G401.6 (cell line): Measurements from ENCODE around the gene FAM78A.
"Not testable (repeated sequence)": the region's sequence is repeated elsewhere in the genome, so short reads cannot be mapped to it uniquely, and the experiment has no call there.

Experiments
- FAIRE-seq: peaks from 2 replicates; lab custom pipeline; 2012; peaks lifted over from hg19 to GRCh38; lab: Jason Lieb, UNC

FAM78A gene

DNA sequence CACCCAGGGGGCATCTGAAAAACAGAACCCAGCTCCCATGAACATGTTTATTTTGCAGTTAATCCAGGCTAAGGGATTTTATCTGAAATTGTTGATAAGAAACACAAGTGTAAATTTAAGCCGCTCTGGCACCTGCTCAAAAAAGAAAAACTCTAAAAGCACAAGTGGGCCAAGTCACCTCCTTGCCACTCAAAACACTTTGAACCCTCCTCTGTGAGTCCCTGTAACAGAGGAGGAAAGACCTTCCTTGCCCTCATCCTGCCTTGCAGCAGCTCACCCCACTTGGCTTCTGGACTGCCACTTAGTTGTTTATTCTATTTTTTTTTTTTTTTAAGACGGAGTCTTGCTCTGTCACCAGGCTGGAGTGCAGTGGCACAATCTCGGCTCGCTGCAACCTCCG, 39.5 kb downstream of the FAM78A start:
- no peak for FAIRE-seq

GRCh38 chr9:131236161-131236560, 40.1 kb downstream of the FAM78A start:
- FAIRE-seq, result no peak

DNA sequence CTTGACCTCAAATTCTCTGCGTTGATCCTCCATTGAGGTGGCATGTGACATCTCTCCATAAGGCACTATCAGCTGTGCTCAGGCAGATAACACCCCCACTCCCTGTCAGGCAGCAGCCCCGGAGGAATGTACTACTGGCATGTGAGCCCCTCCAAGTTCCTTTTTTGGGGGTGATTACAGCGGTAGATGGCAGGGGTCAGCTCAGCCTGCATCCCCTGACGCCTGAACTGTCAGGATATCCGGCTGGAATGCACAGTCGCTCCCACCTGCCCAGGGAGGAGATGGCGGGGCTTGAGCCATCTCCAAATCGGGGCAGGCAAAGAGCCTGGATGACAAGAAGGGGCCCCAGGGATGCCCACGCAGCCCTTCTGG, 40.8 kb downstream of the FAM78A start:
- FAIRE-seq, result no peak

DNA sequence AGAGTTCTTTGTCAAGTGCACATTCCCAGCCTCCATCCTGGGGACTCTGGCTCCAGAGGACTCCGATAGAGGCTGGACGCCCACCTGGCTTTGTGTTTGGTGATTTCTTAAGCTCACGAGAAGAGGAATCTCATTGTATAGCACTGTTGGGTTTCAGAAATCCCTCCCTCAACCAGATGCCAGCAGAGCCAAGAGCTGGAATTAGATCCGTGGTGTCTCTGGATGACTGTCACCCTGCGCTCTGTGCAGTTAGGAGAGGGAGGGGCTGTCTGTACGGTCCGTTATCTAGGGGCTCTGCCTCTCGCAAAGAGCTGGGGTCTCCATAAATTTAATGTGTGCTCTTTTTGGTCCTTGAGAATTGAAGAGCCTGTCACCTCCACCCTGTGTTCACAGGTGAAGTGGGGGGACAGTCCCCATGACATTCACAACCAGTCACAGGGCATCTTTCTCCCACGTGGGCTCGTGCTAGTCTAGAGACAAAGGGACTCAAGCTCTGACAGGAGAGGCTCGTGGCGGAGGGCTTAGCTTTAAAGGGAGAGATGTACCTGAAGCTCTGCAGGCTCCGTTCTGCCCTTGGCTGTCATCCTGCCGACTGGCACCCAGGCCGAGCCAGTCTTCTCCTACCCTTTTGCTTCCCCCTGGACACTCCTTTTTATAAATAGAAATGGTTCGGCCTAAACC, 41.4 kb downstream of the FAM78A start:
- no peak for FAIRE-seq

DNA sequence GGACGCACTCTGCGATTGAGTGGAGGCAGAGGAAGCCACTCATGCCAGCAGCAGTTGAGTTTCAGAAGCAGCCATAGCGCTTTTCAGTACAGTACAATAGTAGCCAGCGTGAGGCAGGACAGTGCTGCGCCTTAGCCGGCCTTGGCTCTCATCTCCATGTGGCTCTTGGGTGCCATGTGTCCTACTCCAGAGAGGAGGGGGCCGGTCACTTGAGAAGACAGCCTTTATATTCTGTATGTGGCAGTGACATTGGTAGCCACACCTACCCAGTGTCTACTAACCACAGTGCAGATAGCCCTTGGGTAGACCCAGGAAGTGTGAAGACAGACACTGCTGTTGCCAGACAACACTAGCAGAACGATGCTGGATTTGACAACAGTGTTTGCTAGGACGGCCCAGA, 42.3 kb downstream of the FAM78A start:
- FAIRE-seq, result no peak

DNA sequence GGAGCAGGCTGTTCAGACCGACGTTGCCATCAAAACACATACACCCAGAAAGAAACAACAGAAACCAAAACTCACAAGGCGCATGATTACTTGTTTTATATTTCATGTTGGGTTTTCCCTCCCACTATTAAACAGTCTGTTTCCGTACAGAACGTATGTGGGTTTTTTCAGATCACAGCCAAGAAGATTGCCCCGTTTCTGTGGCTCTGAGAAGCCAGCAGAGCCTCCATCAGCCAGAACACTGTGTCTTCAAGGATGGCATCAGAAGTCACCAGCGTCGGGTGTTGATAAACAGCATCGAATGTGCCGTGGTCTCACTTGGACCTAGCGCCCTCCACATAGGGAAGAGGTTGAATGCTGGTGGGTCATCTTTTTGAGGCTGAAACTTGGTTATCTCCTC, 42.8 kb downstream of the FAM78A start:
- no peak for FAIRE-seq

DNA sequence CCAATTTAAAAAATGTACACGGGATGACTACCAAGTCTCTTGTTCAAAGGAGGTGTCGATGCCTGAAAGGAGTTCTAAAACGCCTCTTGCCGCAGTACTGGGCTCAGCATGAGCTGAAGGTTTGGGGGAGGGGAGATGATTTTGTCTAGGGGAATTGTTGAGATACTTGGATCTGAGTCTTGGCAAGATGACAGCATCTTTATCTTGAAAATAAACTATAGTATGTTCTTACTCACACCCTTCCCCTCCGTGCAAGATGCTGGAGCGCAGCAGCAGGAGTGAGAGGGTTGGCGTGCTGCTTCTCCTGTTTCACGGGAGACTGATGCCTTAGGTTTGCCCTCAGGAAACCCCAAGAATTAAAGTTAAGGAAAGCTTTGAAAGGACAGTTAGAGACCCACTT, 47.3 kb downstream of the FAM78A start:
- FAIRE-seq, result no peak

GRCh38 chr9:131227959-131228460, 48.3 kb downstream of the FAM78A start:
- FAIRE-seq, result no peak

GRCh38 chr9:131227112-131227958, 49.0 kb downstream of the FAM78A start:
- FAIRE-seq, result no peak

DNA sequence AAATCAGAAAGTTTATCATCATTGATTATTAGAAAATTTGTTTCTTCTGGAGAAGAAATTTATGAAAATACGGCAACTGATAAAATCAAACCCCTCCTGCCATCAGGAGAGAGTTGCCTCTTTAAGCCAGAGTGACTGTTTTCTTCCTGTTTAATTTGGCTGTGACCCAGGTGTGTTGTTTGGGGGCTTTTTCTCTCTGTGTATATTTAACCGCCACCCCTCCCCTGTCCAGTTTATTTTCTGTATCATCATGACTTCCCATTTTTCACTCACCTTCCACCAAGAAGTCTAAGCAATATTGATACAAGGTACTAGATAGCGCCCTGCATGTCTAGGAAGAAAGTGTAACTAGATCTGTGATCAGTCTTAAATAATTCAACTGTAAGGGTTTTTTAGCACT, 50.1 kb downstream of the FAM78A start:
- FAIRE-seq, result no peak

GRCh38 chr9:131222460-131222859, 53.9 kb downstream of the FAM78A start:
- FAIRE-seq, result no peak

GRCh38 chr9:131220485-131220884, 55.8 kb downstream of the FAM78A start:
- FAIRE-seq, result no peak

GRCh38 chr9:131218370-131218769, 57.9 kb downstream of the FAM78A start:
- no peak for FAIRE-seq

GRCh38 chr9:131217331-131218031, 58.8 kb downstream of the FAM78A start:
- no peak for FAIRE-seq

DNA sequence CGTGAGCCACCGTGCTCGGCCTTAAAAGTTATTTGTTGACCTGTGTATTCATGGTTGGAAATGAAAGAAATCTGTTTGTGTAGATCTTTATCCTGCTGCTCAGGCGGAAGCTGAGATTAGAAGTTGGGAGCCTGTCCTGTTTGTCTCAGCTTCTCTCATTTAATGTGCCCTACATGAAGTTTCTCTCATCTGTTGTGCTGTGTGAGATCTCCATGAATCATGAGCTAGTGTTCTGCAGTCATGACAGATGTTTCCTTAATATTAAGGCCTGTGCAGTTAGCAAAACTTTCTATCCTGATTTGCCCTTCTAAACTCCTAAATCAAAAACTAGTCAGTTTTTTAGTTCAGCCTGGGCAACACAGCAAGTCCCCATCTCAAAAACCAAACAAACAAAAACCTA, 59.5 kb downstream of the FAM78A start:
- FAIRE-seq, result no peak

GRCh38 chr9:131214876-131215275, 61.4 kb downstream of the FAM78A start:
- no peak for FAIRE-seq

DNA sequence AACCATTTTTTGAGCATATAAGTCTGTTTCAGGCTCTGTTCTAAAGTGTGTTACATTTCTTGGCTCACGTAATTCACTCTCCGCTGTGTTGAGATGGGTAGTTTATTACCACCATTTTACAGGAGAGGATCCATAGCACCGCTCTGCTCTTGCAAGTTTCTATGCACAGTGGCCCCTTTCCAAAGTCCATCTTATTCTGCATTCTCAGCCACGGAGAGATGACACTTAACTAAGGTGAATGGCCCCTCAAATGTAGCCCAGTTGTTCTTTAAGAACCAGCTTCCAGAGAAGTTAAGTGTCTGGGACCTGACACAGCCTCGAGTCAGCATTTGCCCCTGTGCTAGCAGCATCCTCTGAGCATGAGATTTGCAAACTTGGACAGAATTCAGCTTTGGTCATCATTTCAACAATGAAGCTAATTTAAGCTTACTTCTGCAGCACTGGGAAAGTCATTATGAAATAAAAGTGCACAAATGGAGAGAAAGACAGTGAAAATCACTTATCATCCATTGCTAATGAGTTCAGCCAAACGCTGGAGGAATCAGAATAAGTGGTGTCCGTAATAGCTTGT, 61.9 kb downstream of the FAM78A start:
- no peak for FAIRE-seq

DNA sequence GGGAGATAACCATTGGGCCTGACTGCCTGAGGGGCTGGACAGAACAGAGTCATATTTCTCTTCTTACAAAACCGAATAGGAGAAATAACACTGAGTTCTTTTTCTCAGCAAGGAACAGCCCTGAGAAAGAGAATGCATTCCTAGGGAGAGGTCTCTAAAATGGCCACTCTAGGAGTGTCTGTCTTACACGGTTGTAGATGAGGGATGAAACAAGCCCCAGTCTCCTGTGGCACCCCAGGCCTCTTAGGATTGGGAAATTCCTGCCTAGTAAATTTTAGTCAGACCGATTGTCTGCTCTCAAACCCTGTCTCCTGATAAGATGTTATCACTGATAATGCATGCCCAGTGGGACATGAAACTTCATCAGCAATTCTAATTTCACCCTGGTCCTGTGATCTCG, 64.4 kb downstream of the FAM78A start:
- not testable (repeated sequence) for FAIRE-seq
